CD4-positive, alpha-beta T cell treated with Interleukin-15 for 1 hour (primary cell): ENCODE measurements around the gene PRR33.
"Not testable (repeated sequence)": the region's sequence is repeated elsewhere in the genome, so short reads cannot be mapped to it uniquely, and the experiment has no call there.

Source experiments
- DNase-seq: peaks from one replicate; pipeline ENCODE4 v3.0.0-alpha.2; 2020

PRR33 gene

DNA sequence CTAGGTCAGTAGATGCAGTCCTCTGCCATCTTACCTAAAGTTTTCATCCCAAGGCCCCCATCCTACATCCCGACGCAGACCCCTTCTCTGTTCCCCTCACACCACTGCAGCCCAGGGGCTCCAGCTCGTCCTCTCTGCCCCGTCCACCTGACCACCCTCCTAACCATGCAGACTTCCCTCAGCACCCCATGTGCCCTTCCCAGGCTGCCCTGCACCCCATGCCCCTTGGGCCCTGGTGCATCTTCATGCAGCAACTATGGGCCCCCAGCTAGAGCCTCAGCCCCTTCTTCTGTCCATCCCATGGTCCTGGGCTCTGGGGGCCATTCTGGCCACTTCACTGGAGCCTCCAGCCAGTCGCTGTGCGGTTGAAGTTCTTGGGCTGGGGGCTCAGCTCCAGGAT lies 2.9 kb downstream of the PRR33 start:
- DNase-seq, result no peak

DNA sequence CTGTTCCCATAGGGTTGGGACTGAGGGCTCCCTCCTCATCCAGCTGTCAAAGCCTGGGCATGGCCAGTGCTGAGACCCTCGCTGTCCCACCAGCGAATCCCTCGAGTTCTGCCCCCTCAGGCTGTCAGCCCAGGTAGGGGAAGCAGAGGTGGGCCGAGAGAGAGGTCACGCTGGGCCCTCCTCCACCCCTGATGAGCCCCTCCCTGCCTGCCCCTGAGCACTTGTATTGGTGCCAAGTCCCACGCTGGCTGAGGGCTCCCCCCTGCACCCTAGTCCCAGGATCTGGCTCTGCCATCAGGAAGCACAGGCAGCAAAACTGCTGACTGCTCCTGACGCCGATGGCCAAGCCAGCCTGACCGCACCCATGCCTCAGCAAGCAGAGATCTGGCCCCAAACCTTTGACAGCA lies 3.3 kb downstream of the PRR33 start:
- DNase-seq, result no peak

DNA sequence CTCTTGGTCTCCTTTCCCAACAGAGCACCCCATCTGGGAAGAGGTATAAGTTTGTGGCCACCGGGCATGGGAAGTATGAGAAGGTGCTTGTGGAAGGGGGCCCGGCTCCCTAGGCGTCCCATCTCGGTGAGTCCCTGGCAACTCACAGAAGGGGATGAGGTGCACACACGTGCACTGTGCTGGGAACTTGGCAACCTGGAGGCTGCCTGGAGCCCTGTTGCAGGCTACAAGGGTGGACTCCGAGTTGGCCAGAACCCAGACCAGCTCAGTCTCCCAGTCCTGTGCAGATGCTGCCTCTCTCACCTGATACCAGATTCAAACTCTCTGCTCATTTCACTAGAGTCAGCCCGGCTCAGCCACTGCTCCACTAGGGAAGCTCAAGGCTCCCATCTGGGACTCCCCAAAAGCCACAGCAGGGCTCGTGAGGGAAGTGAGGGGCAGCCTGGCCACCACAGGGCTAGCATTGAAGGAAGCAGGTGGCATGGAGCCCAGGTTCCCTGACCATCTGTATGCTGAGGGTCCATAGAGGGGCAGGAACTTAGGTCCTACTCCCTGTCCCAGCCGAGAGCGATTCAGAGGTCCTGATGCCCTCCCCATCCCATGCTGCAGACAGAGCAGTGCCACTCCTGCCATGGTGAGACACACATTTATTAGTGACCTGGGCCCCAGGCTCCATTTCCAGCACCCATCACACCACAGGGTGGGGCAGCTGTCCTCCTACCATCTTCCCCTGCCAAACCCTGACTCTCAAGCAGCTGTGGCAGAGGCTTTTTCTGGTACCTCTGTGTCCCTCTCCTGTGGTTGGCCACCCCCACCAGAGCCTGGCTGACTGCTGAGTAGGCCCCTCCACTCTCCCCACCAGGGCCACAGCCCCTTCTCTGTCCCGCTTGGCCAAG lies 4.0 kb downstream of the PRR33 start:
- DNase-seq, result no peak

DNA sequence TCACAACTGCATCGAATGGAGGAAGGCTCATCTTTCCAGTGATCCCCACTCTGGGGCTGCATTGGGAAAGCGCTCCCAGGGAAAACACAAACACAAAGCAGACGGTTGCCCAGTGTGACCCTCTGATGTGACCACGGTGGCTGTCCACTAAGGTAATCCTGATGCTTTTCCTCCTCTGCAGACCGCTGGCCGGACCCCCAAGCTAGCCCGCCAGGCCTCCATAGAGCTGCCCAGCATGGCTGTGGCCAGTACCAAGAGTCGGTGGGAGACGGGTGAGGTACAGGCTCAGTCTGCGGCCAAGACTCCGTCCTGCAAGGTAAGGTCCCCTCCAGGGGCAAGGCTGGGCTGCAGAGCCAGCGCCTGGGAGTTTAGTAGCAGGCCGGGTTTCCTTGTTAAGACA lies 5.1 kb downstream of the PRR33 start:
- DNase-seq, result not testable (repeated sequence)

DNA sequence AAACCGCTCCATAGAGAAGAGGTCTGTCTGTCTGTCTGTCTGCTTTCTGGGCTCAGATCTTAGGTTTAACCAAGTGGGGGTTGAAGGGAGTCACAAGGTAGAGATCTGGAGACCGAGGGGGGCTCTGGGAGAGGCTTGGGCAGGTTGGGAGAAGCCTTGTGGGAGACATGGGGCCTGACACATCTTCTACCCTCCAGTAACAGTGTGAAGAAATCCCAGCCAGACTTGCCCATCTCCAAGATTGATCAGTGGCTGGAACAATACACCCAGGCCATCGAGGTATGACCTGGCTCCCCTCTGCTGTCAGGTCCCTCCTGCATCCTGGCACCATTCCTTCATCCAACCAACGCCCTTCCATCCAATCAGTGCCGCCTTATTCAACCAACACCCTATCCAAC lies 7.4 kb downstream of the PRR33 start:
- DNase-seq, result peak; percentile 14

DNA sequence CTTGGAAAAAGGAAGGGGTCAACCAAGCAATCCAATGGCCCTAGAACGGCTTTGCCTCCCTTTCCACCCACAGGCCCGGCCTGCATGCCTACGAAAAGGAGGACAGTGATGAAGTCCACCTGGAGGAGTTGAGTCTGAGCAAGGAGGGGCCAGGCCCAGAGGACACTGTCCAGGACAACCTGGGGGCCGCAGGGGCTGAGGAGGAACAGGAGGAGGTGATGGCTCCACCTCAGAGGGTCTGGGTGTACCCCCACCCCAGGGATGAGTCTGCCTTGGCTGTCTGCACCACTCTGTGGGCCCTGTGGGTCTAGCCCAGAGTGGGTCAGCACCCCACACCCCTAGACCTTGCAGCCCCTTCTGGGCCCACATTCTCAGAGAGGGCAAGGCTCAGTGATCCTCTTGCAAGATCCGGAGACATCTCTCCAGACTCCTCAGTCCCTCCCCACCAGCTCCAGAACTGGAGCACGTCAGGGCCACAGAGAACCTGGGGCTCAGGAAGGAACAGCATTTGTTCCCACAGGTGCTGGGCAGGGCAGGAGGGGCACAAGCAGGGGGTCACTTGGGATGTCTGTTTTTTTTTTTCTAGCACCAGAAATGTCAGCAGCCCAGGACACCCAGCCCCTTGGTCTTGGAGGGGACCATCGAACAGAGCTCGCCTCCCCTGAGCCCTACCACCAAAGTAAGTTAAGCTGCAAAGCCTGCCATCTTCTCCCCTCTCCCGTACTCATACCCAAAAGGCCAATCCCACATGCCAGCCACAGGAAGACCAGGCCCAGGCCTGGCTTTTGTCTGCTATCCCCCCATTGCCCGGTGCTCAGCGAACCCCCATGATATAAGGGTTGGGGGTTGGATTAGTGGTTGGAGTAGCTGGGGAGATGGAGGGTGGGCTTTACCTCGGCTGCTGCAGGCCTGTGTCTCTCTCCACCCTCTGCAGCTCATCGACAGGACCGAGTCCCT lies 8.1 kb downstream of the PRR33 start:
- peak; percentile 5 for DNase-seq

DNA sequence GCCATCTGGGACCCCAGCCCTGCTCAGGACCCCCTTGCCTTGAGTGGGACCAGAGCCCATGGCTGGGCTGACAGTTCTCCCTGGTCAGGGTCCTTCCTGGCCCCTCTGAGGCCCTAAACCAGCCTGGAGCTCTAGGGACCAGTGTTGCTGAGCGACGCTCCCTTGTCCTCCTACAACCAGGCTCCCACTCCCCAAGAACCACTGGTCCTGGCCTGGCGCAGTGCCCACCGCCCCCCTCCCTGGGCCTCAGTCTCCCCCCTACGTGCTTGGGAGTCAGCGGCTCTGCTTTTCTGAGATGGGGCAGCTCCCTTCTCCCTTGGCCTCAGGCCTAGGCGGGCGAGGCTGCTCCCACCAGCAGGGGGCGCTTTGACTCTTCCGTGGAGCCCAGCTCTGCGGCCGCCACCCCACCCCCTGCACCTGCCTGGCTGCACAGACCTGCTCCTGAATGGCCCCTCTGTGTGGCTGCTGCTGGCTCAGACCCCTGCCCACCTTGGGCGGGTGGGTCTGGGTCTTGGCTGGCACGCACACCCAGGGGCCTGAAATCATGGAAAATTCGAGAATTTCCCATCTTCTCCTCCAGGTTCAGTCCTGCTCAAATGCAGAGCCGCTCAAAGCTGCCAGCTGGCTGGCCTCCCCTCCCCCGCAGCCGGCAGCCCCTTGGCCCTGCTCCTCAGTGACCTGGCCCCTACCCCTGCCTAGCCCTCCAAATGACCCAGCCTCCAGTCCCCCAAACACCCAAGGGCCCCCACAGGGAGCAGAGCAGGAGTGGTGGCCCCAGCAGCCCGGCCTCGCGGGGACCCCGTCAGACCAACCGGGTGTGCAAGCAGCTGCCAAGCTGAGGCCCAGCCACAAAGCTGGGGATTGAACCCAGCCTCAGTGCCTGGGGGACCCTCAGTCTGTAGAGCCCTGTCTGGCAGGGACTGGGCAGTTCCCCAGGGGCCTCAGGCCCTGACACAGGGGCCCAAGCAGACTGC lies 9.1 kb downstream of the PRR33 start:
- peak; percentile 75 for DNase-seq

DNA sequence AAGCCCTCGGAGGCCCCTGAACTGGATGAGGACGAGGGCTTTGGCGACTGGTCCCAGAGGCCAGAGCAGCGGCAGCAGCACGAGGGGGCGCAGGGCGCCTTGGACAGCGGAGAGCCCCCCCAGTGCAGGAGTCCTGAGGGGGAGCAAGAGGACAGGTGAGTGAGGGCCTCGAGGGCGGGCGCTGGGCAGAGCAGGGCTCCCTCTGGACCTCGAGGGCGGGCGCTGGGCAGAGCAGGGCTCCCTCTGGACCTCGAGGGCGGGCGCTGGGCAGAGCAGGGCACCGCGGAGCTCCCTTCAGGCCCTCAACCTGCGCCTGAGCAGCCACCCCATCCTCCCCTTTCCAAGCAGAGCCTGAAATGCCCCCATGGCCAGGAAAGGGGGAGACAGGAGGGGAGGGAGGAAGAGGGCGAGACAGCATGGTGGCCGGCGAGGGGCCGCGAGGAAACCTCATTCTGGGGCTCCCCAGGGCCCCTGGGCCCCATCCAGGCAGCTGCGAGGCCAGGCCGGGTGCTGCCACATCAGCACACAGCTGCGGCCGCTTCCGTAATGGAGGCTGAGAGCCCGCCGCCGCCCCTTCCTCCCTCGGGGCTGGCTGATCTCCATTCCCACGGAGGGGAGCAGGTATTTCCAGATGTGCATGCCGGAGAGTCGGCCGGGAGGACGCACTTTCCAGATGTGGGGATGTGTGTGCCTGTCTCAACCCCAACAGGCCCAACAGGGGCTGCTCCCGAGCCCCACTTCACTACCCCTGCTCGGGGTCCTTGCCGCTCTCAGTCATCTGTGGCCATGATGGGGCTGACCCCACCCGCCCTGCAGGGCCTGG lies 10.0 kb downstream of the PRR33 start:
- peak; percentile 24 for DNase-seq

DNA sequence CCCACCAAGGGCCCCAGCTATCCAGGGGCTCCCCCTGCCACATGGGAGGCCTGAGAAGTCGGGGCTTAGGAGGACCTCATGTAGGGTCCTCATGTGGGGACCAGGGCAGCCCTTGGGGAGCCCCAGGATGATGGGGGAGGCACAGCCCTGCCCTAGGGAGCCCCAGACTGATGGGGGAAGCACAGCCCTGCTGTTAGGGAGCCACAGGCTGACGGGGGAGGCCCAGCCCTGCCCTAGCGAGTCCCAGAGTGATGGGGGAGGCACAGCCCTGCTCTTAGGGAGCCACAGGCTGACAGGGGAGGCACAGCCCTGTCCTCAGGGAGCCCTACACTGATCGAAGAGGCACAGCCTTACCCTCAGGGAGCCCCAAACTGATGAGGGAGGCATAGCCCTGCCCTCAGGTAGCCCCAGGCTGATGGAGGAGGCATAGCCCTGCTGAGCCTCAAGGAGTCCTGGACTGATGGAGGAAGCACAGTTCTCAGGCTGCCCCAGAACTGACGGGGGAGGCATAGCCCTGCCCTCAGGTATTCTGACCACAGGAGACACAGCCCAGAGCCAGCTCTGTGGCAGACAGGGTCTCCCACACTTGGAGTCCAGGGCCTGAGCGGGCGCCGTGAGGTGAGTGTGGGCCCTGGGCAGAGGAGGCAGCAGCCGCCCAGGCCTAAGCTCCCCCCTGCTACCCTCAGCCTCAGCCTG lies 10.8 kb downstream of the PRR33 start:
- DNase-seq, result no peak

DNA sequence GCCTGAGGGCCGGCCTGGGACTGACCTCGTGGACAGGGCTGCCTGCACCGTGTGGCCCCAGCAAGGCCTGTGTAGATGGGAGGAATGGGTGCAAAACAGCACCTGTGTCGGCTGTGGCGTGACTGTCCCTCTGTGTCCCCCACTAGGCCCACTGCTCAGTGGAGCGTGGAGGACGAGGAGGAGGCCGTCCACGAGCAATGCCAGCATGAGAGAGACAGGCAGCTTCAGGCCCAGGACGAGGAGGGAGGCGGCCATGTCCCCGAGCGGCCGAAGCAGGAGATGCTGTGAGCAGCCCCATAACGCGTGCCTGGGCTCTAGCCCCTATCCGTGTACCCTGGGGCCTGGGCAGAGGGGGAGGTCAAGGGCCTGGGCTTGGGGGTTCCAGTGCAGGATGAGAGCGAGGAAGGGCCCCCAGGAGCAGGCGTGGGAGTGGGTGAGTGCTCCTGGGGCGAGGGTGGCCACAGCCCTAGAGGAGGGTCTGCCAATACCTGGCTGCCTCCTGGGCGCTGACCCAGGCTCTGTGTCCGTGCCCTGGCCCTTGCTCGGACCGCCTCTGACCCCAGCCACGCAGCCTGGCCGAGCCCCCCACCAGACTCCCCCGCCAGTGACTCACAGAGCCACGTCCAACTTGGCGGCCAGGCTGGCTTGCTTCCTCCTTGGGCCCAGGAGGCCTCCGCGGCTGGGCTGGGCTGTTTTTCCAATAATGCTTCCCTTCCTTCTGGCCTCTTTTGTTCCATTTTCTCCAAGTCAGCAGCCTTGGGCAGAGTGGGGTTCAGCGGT lies 11.6 kb downstream of the PRR33 start:
- DNase-seq, result no peak

DNA sequence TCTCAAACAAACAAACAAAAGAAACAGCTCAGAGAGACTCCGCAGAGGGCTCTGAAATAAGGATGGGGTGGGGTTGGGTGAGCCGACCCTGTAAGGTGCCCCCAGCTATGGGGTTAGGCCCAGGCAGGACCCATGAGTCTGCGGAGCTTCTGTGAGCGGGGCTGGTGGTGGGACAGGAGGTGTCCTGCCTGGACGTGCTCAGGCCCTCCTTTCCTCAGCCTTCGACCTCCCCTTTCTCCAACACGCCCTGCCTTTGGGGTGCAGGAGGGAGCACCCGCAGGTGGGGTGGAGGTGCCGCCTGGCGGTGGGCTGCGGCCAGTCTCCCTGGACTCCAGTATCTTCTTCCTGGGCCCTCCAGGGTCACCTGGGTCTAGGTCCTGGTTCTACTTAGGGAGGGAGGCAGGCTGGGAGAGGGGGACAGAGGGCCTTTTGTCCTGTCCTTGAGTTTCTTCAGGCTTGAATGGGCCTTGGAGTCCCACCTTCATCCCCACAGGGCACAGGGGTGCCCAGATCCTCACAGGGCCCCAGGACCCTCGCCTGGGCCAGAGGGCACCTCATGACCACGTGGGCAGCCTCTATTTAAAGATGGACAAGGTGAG lies 12.3 kb downstream of the PRR33 start:
- no peak for DNase-seq

DNA sequence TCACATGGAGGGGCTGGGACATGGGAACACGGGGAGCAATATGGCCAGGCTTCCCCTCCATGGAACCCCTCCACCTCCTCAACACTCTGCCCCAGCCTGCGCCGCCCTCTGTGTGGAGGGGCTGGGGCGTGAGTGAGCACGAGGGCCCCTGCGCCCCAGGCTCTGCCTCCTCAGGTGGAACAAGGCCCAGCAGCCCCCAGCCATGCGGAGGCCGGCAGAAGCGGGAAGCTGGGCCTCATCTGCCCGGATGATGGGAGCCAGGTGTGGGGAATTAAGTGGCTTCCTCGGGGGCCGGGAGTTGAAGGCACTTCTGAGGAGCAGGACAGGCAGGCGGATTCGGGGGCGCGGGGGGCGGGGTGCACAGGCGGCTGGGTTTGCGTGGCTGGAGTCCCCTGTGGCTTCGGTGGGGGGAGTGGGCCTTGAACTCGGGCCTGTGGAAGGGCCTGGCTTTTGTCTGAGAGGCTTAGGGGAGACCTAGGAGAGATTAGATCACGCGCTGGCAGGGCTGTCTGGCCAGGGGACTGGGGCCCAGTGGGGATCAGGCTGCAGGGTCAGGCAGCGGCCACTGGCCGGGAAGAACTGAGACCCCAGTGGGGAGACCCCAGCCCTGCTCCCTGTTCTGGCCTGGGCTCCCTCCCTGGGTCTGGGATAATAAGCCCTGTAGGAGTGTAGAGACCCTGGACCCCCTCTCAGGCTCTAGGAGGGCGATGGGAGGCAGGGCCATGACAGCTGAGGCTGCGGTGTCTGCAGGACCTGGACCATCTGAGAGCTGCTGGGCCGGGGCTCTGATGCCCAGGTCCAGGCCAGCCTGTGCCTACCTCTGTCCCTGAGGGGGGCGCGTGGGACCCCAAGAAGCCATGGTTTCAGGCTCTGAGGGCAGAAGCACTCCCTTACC lies 13.3 kb downstream of the PRR33 start:
- peak; percentile 14 for DNase-seq

DNA sequence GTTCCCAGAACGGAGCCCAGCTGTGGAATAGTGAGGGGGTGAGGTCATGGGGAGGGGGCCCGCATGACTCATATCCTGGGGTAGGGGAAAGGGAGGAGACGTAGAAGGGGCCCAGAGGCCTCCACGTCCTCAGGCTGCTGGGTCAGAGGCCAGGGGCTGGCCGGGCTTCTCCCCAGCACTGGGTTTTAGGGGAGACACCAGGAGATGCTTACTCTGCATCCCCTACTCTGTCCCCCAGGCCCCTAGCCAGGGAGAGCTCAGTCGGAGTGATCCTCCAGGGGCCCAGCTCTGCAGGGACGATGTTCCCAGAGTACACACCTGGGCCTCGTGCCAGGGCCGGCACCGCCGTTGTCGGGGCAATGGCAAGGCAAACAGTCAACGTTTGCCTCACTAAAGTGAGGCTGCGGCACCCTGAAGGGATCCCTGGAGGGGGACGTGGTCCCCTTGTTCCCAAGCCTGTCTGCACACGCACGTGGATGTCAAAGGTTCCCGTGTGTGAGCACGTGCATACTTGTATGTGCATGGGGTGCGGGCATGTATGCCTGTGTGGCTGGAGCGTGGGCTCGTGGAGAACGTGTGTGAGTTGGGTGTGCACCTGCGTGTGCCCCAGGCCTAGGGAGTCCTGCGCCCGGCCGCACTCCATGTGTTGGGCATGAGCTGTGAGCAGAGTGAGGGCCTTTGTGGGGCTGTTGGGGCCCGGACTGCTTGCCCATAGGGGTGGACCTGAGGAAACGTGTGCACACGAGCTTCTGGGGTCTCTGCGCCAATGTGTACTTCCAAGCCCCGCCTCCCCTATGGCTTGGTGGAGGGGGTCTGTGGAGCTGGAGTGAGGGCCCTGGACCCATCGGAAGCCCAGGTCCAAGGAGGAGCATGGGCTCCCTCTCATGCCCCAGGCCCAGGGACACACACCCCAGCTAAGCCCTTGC lies 14.2 kb downstream of the PRR33 start:
- peak; percentile 16 for DNase-seq

DNA sequence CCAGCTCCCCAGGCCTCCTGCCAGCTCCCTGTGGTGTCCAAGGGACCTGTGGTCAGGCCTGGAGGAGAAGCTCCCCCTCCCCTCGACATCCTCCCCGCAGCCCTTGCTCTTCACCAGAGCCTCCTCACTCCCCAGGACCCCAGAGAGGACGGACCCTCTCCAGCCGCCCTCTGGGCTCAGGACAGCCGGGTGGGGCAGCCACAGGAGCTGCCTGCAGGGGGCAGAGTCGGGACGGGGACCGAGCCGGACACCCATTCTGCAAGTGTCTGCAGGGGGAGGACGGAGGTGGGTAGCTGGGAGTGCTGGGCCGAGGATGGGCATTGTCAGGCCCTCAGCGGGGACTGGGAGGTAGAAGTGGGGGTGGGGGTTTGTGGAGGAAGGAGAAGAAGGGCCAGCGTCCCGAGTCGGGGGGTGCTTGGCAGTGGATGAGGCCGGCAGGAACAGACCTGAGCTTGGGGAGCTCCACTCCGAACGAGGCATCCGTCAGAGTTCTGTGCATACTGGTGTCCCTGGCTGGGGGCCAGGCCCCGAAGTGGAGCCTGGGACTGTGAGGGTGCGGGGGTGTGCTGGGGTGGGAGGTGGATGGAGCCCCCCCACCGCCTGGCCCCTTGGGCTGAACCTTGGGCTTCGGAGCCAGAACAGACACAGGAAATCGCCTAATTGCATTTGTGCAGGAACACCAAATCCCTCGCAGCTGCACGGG lies 15.2 kb downstream of the PRR33 start:
- DNase-seq, result peak; percentile 1

DNA sequence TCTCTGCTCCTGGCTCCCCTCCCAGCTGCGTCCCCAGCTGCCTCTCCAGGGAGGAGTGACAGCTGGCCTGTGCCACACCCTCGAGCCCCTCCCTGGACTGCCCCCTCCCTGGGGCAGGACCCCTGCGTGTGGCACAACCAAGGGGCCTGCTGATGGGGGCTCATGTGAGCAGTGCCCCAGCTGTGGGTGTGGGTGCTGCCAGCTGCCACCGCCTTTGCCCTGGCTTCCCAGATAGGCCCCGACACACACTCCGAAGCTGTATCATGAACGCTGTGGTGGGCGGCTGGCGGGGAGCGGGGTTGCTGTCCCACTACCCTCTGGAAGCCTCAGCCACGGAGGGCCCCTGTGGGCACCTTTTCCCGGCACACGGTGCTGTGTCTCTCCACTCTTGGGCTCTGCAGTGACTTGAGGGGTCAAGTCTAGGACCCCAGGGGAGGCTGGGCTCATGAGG lies 15.8 kb downstream of the PRR33 start:
- DNase-seq, result not testable (repeated sequence)

DNA sequence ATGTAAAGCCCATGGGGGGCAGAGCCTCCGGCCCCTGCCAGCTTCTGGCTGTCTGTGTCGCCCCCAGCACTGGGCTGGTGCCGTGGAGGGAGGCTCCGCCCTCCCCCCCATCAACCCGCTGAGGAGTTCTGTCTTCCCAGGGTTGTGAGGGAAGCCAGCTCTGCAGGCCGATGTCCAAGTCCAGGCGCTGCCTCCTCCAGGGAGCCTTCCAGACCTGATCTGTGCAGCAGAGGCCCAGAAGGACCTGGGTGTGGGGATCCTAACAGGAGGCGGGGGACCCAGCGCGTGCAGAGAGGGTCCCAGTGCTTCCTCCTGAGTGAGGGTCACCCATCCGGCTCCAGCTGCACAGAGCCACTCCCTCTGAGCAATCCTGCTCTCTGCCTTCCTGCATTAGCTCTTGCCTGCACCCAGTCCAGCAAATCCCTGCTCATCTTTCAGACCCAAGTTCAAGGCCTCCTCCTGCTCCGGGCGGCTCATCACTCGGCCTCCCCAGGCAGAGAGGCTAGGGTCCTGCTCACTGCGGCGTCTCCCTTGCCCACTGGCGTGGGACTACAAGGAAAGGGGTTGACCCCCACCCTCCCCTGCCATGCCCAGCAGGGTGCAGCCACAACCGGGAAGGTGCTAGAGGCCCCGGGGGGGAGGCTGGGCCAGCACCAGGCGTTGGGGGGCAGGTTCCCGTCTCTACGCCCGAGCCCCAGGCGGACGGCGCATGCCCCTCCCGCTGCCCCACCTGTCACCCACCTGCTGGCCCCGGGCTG lies 16.4 kb downstream of the PRR33 start:
- no peak for DNase-seq
